PC-9 (cell line): Measurements from ENCODE around the gene TAF6L. TPM values are rescaled to one million over a fixed set of nuclear protein-coding genes. Genes with fewer than 3 reads are reported as not detected.
"Not testable (repeated sequence)": the region's sequence is repeated elsewhere in the genome, so short reads cannot be mapped to it uniquely, and the experiment has no call there.

Experiments
- BruUV-seq: library from RNA; stranded (reverse); fragments of 400-500 nt; replicated peaks from 2 replicates; lab custom pipeline; 2021; lab: Mats Ljungman, UMichigan
- CTCF ChIA-PET: fragments of 300-600 bp; sonication (Branson Sonifier 250); formaldehyde crosslinking; loops from one replicate; lab custom pipeline; 2022; ENCODE audit warnings: antibody characterized with exemption; lab: Charles Lee
- POLR2A ChIA-PET: fragments of 300-600 bp; sonication (Branson Sonifier 250); formaldehyde crosslinking; loops from one replicate; lab custom pipeline; 2022; ENCODE audit warnings: antibody characterized with exemption; ENCODE audit not compliant: unreplicated experiment; lab: Charles Lee
- DNase-seq, 2 experiments: peaks; one replicate each; pipeline versions ENCODE4 v3.0.0 to v3.0.0-alpha.2; 2015 to 2022; ENCODE audit warnings: mixed read lengths in 1 of 2
- H2AFZ ChIP-seq: fragments of 200-600 bp; sonication (generic); 2 replicates; pipeline ENCODE4 v1.8.1; 2017; ENCODE audit warnings: antibody characterized with exemption
- H3F3A ChIP-seq: fragments of 200-600 bp; sonication (generic); 2 replicates; pipeline ENCODE4 v1.8.1; 2017; ENCODE audit warnings: antibody characterized with exemption, mild to moderate bottlenecking, low read depth; ENCODE audit not compliant: insufficient read depth
- H3K27ac ChIP-seq: fragments of 200-600 bp; sonication (generic); 2 replicates; pipeline ENCODE4 v1.6.1; 2016; ENCODE audit warnings: mixed run types
- H3K27me3 ChIP-seq: fragments of 200-600 bp; sonication (generic); 2 replicates; pipeline ENCODE4 v1.6.1; 2016; ENCODE audit warnings: low read depth, mixed run types; ENCODE audit not compliant: insufficient read depth
- H3K36me3 ChIP-seq: fragments of 200-600 bp; sonication (generic); 2 replicates; pipeline ENCODE4 v1.6.1; 2016; ENCODE audit warnings: low read depth, mixed run types
- H3K4me1 ChIP-seq: fragments of 200-600 bp; sonication (generic); replicated peaks from 2 replicates; pipeline ENCODE4 v1.6.1; 2016; ENCODE audit warnings: mixed run types; ENCODE audit not compliant: insufficient read depth
- H3K4me2 ChIP-seq: fragments of 200-600 bp; sonication (generic); 2 replicates; pipeline ENCODE4 v1.6.1; 2017; ENCODE audit warnings: mixed run types
- H3K4me3 ChIP-seq: fragments of 200-600 bp; sonication (generic); 2 replicates; pipeline ENCODE4 v1.6.1; 2016; ENCODE audit warnings: mixed run types
- H3K79me2 ChIP-seq: fragments of 200-600 bp; sonication (generic); 2 replicates; pipeline ENCODE4 v1.6.1; 2017; ENCODE audit warnings: low read depth, mixed run types
- H3K9me2 ChIP-seq: fragments of 200-600 bp; sonication (generic); 2 replicates; pipeline ENCODE4 v1.8.1; 2017; ENCODE audit warnings: mild to moderate bottlenecking; ENCODE audit not compliant: insufficient read depth
- H3K9me3 ChIP-seq: fragments of 200-600 bp; sonication (generic); 2 replicates; pipeline ENCODE4 v1.8.1; 2016; ENCODE audit warnings: low read depth; ENCODE audit not compliant: insufficient read depth
- H4K20me1 ChIP-seq: fragments of 200-600 bp; sonication (generic); 2 replicates; pipeline ENCODE4 v1.8.1; 2017; ENCODE audit not compliant: insufficient read depth
- EZH2 ChIP-seq: fragments of 200-600 bp; sonication (generic); IDR thresholded peaks from 2 replicates; pipeline ENCODE4 v1.8.0; 2017; ENCODE audit warnings: antibody characterized with exemption, low read depth
- intact Hi-C: fragments of 100-400 bp; cut with micrococcal nuclease; formaldehyde crosslinking; loops from one replicate; pipeline ENCODE4 v1.10.0; 2022; ENCODE audit not compliant: unreplicated experiment
- total RNA-seq: library from RNA; stranded (reverse); gene quantifications from 2 replicates; pipeline ENCODE4 v1.2.3, GENCODE V29; 2021
- TF ChIP-seq, protein P1 (sequence below): fragments of 200-600 bp; sonication (generic); conservative IDR thresholded peaks from 2 replicates; pipeline ENCODE4 v1.6.1; 2017; ENCODE audit warnings: mixed run types, antibody characterized with exemption, mild to moderate bottlenecking, moderate library complexity

Gene TAF6L
- total RNA-seq, 1 experiment from 2014 or later = 31.2 TPM

DNA sequence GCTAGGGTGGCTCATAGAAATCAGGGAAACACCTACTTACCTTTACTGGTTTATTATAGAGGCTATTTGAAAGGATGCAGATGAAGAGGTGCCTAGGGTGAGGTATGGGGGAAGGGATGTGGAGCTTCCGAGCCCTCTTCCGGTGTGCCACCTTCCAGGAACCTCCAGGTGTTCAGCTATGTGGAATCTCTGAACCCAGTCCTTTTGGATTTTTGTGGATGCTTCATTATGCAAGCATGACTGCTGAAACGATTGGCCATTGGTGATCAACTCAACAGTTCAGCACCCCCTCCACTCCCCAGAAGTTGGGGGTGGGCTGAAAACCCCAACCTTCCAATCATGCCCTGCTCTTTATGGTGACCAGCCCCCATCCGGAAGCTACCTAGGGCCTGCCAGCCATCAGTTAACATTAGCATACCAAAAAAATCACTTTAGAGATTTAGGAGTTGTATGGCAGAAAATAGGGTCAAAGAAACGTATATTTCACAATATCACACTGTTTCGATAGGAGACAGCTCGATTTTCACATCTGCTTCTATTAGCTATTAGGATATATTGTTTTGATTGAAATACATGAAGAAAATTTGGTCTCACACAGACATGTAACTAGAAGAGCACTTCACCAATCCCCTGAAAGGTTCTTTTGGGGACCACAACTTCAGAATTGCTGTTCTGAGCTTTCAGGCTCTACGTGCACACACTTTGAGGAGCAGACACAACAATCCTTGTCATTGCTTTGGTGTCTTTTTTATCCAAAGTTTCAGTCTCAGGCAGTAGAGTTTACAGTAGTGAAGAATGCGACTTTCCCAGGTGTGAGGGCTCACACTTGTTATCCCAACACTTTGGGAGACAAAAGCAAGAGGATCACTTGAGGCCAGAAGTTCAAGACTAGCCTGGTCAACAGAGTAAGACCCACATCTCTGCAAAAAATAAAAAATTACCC, 13.1 kb upstream of the TAF6L start:
- no peak overlapping the region for H3K4me2 ChIP-seq
- peaks cover 19% of the 10 kb centered on the region for H3K4me1 ChIP-seq
- H3K9me3 ChIP-seq = no peaks in the 10 kb centered on the region
- H4K20me1 ChIP-seq = no peaks in the 10 kb centered on the region
- peaks cover 32% of the 10 kb centered on the region for H3F3A ChIP-seq
- intact Hi-C loops = no loop called here
- POLR2A ChIA-PET = interaction anchor here (0.6 kb wide), 2 partner anchors 13 to 79 kb away, joined by 3 to 4 read pairs; partner anchors contain the start of genes TAF6L and UBXN1
- H3K36me3 ChIP-seq = no peaks in the 10 kb centered on the region
- H3K27me3 ChIP-seq = no peaks in the 10 kb centered on the region
- H3K27ac ChIP-seq = no peak overlapping the region
- H2AFZ ChIP-seq = no peak overlapping the region
- H3K9me2 ChIP-seq = no peaks in the 10 kb centered on the region
- DNase-seq = no peak
- no peak for TF ChIP-seq EZH2
- TF ChIP-seq, protein P1, sequence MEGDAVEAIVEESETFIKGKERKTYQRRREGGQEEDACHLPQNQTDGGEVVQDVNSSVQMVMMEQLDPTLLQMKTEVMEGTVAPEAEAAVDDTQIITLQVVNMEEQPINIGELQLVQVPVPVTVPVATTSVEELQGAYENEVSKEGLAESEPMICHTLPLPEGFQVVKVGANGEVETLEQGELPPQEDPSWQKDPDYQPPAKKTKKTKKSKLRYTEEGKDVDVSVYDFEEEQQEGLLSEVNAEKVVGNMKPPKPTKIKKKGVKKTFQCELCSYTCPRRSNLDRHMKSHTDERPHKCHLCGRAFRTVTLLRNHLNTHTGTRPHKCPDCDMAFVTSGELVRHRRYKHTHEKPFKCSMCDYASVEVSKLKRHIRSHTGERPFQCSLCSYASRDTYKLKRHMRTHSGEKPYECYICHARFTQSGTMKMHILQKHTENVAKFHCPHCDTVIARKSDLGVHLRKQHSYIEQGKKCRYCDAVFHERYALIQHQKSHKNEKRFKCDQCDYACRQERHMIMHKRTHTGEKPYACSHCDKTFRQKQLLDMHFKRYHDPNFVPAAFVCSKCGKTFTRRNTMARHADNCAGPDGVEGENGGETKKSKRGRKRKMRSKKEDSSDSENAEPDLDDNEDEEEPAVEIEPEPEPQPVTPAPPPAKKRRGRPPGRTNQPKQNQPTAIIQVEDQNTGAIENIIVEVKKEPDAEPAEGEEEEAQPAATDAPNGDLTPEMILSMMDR = no peak
- CTCF ChIA-PET = no interaction called here
- H3K4me3 ChIP-seq = no peak overlapping the region
- peaks cover 17% of the 10 kb centered on the region for H3K79me2 ChIP-seq
- no TSS peak for BruUV-seq

DNA sequence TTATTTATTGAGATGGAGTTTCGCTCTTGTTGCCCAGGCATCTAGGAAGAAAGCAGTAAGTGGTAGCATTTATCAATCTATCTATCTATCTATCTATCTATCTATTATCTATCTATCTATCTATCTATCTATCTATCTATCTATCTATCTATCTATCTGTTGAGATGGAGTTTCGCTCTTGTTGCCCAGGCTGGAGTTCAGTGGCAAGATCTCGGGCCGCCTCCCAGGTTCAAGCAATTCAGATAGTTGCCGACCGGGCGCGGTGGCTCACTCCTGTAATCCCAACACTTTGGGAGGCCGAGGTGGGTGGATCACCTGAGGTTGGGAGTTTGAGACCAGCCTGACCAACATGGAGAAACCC, 10.3 kb upstream of the TAF6L start:
- Histone ChIP-seq H3K4me3 (peak overlapping the region; percentile 73), H3K79me2 (peaks cover 25% of the 10 kb centered on the region), H3K4me2 (peak overlapping the region; percentile 87), H2AFZ (peak overlapping the region; percentile 98), H3F3A (peaks cover 14% of the 10 kb centered on the region)
- not testable (repeated sequence) for H3K9me3 ChIP-seq, H3K36me3 ChIP-seq, H3K9me2 ChIP-seq, H3K4me1 ChIP-seq, H3K27me3 ChIP-seq, H4K20me1 ChIP-seq, DNase-seq, H3K27ac ChIP-seq
- CTCF ChIA-PET = interaction anchor here (1.4 kb wide), 1 partner anchor 27 kb away, joined by 4 read pairs; the partner anchor contains the start of gene TMEM179B
- POLR2A ChIA-PET = interaction anchor here (0.6 to 1.3 kb wide), 4 partner anchors 34 to 861 kb away, joined by 5 to 12 read pairs (median 9); partner anchors contain the start of genes C11orf98, CSKMT and HNRNPUL2
- intact Hi-C loops = loop anchor here (5.0 to 10.0 kb wide), 2 partner anchors 86 to 169 kb away; partner anchors contain the start of genes LBHD1, TUT1, UBXN1 and UQCC3
- TSS peak; percentile 95 for BruUV-seq

DNA sequence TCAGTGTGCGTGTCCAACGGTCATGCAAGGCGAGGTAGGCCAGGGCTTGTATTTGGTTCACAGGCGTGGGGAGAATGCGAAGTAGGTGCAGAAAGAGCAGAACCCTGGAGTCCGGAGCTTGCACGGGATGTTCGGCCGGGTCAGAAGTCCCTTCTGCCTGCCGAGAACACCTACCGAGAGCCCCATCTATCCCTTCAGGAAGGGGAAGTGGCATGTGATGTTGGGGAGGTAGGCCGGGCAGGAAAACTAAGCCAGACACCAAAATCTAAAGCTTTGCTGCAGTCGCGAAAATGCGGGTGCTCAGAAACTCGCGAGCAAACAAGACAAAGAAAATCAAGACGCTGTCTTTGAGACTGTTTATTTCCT, 435 bp upstream of the TAF6L start:
- 0 out of 2 replicates have a peak, but pooled peaks cover 7% of the 10 kb centered on the region for H3K36me3 ChIP-seq
- H3K9me2 ChIP-seq = no peaks in the 10 kb centered on the region
- BruUV-seq = TSS peak; percentile 85
- ChIA-PET POLR2A (interaction anchor here (0.5 to 1.2 kb wide), 11 partner anchors 16 to 639 kb away, joined by 3 to 38 read pairs (median 5); partner anchors contain the start of genes C11orf98, CSKMT, HNRNPUL2 and TUT1), CTCF (interaction anchor here (0.5 to 1.8 kb wide), 4 partner anchors 16 to 384 kb away, joined by 3 to 7 read pairs (median 5); partner anchors contain the start of gene ZBTB3)
- H3K4me2 ChIP-seq = peak overlapping the region; percentile 84
- H3K27me3 ChIP-seq = no peaks in the 10 kb centered on the region
- peak overlapping the region; percentile 77 for H3K27ac ChIP-seq
- H3F3A ChIP-seq = peaks cover 52% of the 10 kb centered on the region
- intact Hi-C loops = loop anchor here (1.0 kb wide), 1 partner anchor 42 kb away; the partner anchor contains the start of gene TTC9C
- DNase-seq = peak in 1 of 2 experiments; percentile 41
- TF ChIP-seq, protein P1 = no peak
- no peak for TF ChIP-seq EZH2
- H3K79me2 ChIP-seq = peaks cover 23% of the 10 kb centered on the region
- no peaks in the 10 kb centered on the region for H3K9me3 ChIP-seq
- peak overlapping the region; percentile 59 for H3K4me3 ChIP-seq
- peak overlapping the region; percentile 85 for H2AFZ ChIP-seq
- peaks cover 14% of the 10 kb centered on the region for H3K4me1 ChIP-seq
- H4K20me1 ChIP-seq = no peaks in the 10 kb centered on the region
